ENCODE measurements around the gene SNN. TPM values are rescaled to one million over a fixed set of nuclear protein-coding genes. Genes with fewer than 3 reads are reported as not detected.

SNN gene
- total and polyA plus RNA-seq, 2 of the 4 experiments (the other 2 are of a cell fraction): 10.0 to 13.0 TPM

DNA sequence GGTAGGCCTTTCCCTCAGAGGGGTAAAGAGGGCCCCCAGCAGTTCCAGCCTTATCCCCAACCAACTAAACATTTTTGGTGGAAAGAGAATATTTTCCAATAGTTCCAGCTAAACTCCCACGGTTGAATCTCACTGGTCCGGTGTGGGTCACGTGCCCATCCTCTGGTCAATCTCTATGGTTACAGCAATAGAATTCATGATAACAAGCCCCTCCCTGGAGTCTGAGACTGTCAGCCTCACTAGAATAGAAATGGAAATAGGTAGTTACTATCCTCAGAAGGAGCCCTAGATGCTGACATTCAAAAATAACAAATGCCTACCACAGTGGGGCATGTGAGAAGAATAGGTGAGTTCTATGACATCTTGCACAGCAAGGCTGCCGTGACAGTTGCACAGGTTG, 44.0 kb upstream of the SNN start:
- H2AK5ac ChIP-seq (ENCODE audit: low read depth, low read length): peak overlapping the region; percentile 63; the same call in 1 of the 2 replicates
- TF ChIP-seq, protein P1, sequence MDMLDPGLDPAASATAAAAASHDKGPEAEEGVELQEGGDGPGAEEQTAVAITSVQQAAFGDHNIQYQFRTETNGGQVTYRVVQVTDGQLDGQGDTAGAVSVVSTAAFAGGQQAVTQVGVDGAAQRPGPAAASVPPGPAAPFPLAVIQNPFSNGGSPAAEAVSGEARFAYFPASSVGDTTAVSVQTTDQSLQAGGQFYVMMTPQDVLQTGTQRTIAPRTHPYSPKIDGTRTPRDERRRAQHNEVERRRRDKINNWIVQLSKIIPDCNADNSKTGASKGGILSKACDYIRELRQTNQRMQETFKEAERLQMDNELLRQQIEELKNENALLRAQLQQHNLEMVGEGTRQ (IDR thresholded peaks at IDR 0.05; ENCODE audit: low read depth, low read length): peak; percentile 45
- no peak for TF ChIP-seq CHD1 (IDR thresholded peaks at IDR 0.05; ENCODE audit: low read depth, low read length)
- no peaks in the 10 kb centered on the region for H3K27me3 ChIP-seq (ENCODE audit: control insufficient read depth, insufficient read depth, low read length)
- ATAC-seq (ENCODE audit: low read depth) (no peak), DNase-seq (no peak)
- H3K79me1 ChIP-seq (ENCODE audit: low read depth in 1 of 2, low read length in 2 of 2): no peaks in the 10 kb centered on the region
- intact Hi-C loops (cut with micrococcal nuclease): no loop called here
- ChIA-PET CTCF (no interaction called here), POLR2A (ENCODE audit: unreplicated experiment) (no interaction called here)
- no TSS peak for BruUV-seq (replicated peaks)
- H2AK9ac ChIP-seq (replicated peaks; ENCODE audit: low read depth, low read length, poor library complexity): no peak overlapping the region
- H3K18ac ChIP-seq (ENCODE audit: low read depth, low read length): no peak overlapping the region
- in situ Hi-C loops (cut with MboI; ENCODE audit: low sequenced_read_pairs): no loop called here
- H3K4ac ChIP-seq (ENCODE audit: low read depth, low read length): no peak overlapping the region
- H4K20me1 ChIP-seq (ENCODE audit: insufficient read depth, low read length): no peaks in the 10 kb centered on the region
- no peak overlapping the region for H3K9ac ChIP-seq (ENCODE audit: low read depth, low read length)
- peaks cover 4% of the 10 kb centered on the region for H3K9me1 ChIP-seq (ENCODE audit: insufficient read depth, low read length)
- H3K9me3 ChIP-seq (ENCODE audit: control insufficient read depth, insufficient read depth, low read length): no peaks in the 10 kb centered on the region
- dilution Hi-C loops (cut with HindIII; ENCODE audit: low sequenced_read_pairs, unreplicated experiment): no loop called here
- no peak overlapping the region for H3K56ac ChIP-seq (ENCODE audit: extremely low read depth, insufficient read depth, low read length)
- no peak overlapping the region for H4K5ac ChIP-seq (ENCODE audit: low read depth, low read length)
- peaks cover 22% of the 10 kb centered on the region for H3K4me1 ChIP-seq (ENCODE audit: control insufficient read depth, insufficient read depth, low read length)
- WGBS, 2 experiments (ENCODE audit: extremely low coverage in 2 of 2, insufficient read length in 1 of 2): no CpG with 5 or more reads among the region's 4 CpGs
- no peak overlapping the region for H3K27ac ChIP-seq (ENCODE audit: insufficient read depth, low read length)
- H2AFZ ChIP-seq (replicated peaks; ENCODE audit: low read length, poor library complexity): no peak overlapping the region
- H3K14ac ChIP-seq (replicated peaks; ENCODE audit: low read depth, low read length): no peak overlapping the region
- H3K4me3 ChIP-seq (ENCODE audit: insufficient read depth, low read depth, low read length): no peak overlapping the region
- no peak overlapping the region for H3K4me2 ChIP-seq (ENCODE audit: low read depth, low read length)
- H3K36me3 ChIP-seq (ENCODE audit: control insufficient read depth, insufficient read depth, low read length): no peaks in the 10 kb centered on the region
- no peak overlapping the region for H2BK20ac ChIP-seq (ENCODE audit: low read depth, low read length)
- H2BK120ac ChIP-seq (ENCODE audit: low read depth, low read length): peak overlapping the region; percentile 14; the same call in 1 of the 2 replicates
- H2BK15ac ChIP-seq (ENCODE audit: low read depth, low read length): no peak overlapping the region
- H2BK5ac ChIP-seq (ENCODE audit: low read depth, low read length, poor library complexity, severe bottlenecking): no peak overlapping the region
- H3K23ac ChIP-seq (ENCODE audit: low read depth, low read length): no peak overlapping the region
- H4K91ac ChIP-seq (ENCODE audit: insufficient read depth, low read depth, low read length): no peak overlapping the region
- H4K8ac ChIP-seq (ENCODE audit: low read depth in 2 of 2, low read length in 2 of 2): peak overlapping the region in 1 of 2 experiments; percentile 27; a peak in 1 of 4 replicates
